GM12891 (cell line): ENCODE data around the gene ARL8B.

Experiments used
- POLR2A ChIP-seq: IDR thresholded peaks from 2 replicates; pipeline ENCODE4 v1.6.1; 2011; ENCODE audit warnings: low read depth, low read length, control low read depth
- POLR2AphosphoS5 ChIP-seq: IDR thresholded peaks from 2 replicates; pipeline ENCODE4 v1.6.1; 2011; ENCODE audit warnings: low read depth, low read length, control low read depth
- SPI1 ChIP-seq: IDR thresholded peaks from 2 replicates; pipeline ENCODE4 v1.6.1; 2011; ENCODE audit warnings: low read depth, low read length, control low read depth
- TAF1 ChIP-seq: IDR thresholded peaks from 2 replicates; pipeline ENCODE4 v1.6.1; 2011; ENCODE audit warnings: low read depth, low read length, control low read depth

DNA sequence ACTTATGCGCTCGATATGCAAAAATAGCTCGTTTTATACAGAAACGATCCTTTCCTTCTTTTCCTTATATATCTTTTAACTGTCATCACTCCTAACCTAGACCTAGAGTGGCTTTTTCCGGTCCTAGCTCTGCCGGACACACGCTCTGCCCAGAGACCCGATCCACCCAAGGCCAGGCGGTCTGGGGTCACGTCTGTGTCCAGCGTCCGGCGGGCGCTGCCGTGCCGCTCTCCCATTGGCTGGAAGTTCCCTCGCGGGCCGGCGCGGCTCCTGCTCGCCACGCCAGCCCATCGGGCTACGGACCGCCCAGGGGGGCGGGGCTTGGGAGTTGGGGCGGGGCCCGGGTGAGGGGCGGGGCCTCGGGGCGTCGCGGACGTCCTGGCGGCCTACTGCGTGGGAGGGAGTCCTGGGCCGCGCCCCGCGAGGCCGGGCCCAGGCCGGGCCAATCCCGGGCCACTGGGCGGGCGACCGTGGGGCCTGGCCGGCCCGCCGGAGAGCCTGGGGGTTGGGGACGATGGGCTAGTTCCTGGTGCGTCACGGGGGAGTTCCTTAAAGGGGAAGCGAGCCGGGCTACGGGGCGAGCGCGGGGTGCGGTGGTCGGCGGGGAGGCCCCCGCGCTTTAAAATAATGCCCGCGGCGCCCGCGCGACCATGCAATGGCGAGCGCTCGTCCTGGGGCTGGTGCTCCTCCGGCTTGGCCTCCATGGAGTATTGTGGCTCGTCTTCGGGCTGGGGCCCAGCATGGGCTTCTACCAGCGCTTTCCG lies 65.2 kb downstream of the ARL8B start, which contains the start of gene EDEM1:
- TF ChIP-seq SPI1 (peak; percentile 73), POLR2A (peak; percentile 13; the same call in 1 of the 2 replicates), POLR2AphosphoS5 (no peak; the same call in 1 of the 2 replicates), TAF1 (peak; percentile 68; the same call in 1 of the 2 replicates)
